Subcutaneous adipose tissue (tissue), 4 donors: Measurements from ENCODE around the gene MYO1E. TPM values are rescaled to one million over a fixed set of nuclear protein-coding genes. Genes with fewer than 3 reads are reported as not detected.

Source experiments
- CTCF ChIP-seq: fragments of 450-650 bp; IDR thresholded peaks from one replicate; pipeline ENCODE4 v1.5.1; 2016; ENCODE audit warnings: low read depth, mild to moderate bottlenecking, control low read depth, antibody characterized with exemption, moderate library complexity
- total RNA-seq, 4 donors: library from RNA; depleted of rRNA; stranded (reverse); fragments of >200 nt; gene quantifications; one replicate each; pipeline ENCODE4 v1.1.0, GENCODE V29; 2016

MYO1E gene
- total RNA-seq, 4 donors from 2014 or later = 34.1 to 188 (median 91.7) TPM

- TF ChIP-seq CTCF = no peak
Observed at GRCh38 chr15:59355730-59356129, 16.9 kb downstream of the MYO1E start.

- TF ChIP-seq CTCF = no peak
Observed at GRCh38 chr15:59354417-59355031, 18.1 kb downstream of the MYO1E start.

- TF ChIP-seq CTCF = no peak
Observed at GRCh38 chr15:59353994-59354416, 18.7 kb downstream of the MYO1E start.

GRCh38 chr15:59352683-59353082 lies 20.0 kb downstream of the MYO1E start:
- TF ChIP-seq CTCF = no peak

GRCh38 chr15:59352189-59352588 lies 20.5 kb downstream of the MYO1E start:
- TF ChIP-seq CTCF = no peak

- no peak for TF ChIP-seq CTCF
Observed at GRCh38 chr15:59350421-59350732, 22.3 kb downstream of the MYO1E start.

- no peak for TF ChIP-seq CTCF
Observed at GRCh38 chr15:59349680-59350420, 22.8 kb downstream of the MYO1E start.
